Activated CD4-positive, alpha-beta T cell treated with anti-CD3 and anti-CD28 coated beads, Interleukin-2, amount 50 U/mL, for 1 hour (primary cell): ENCODE data around the gene TSHZ1.
"Not testable (repeated sequence)": the region's sequence is repeated elsewhere in the genome, so short reads cannot be mapped to it uniquely, and the experiment has no call there.

ENCODE experiments used
- DNase-seq: peaks from one replicate; pipeline ENCODE4 v3.0.0-alpha.2; 2020

TSHZ1 gene

DNA sequence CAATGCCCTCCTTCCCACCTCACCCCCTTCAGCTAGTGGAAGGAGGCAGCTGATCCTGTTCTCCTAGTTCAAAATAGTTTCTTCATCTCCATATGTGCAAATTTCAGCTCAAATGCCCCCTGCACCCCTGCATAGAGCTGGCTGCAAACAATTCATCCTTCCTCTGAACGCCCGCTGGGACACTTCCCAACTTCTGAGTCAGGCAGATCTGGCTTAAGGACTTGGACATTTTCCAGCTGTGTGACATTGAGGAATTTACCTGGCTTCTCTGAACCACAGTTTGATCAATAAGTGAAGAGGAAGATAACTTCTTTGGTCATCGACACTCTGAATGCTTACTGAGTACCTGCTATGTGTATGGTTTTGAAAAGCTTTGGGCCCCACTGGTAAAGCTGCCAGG, 25.1 kb upstream of the TSHZ1 start:
- DNase-seq, result no peak

DNA sequence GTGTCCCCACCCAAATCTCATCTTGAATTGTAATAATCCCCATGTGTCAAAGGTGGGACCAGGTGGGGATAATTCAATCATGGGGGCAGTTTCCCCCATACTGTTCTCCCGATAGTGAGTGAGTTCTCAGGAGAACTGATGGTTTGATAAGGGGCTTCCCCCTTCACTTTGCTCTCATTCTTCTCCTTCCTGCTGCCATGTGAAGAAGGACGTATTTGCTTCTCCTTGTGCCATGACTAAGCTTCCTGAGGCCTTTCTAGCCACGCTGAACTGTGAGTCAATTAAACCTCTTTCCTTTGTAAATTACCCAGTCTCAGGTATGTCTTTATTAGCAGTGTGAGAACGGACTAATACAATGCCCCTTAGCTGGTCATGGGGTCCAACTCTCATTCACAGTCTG, 22.9 kb upstream of the TSHZ1 start:
- DNase-seq, result not testable (repeated sequence)

DNA sequence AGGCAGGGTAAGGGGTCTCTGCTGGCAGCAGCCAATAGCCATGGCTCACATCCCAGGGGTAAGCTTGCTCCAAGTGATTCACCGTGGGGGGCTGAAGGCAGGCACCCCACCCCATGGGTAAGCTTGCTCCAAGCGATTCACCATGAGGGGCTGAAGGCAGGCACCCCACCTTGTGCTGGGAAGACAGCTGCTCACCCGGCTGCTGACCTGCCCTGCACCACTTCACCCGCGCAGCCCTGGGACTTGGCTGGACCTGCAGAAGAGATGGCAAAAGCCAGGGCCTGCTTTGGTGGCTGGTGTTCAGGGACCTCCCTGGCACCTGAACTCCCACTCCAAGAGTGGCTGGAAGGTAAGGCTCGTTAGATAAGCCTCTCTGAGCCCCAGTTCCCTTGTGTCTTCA, 20.9 kb upstream of the TSHZ1 start:
- no peak for DNase-seq

DNA sequence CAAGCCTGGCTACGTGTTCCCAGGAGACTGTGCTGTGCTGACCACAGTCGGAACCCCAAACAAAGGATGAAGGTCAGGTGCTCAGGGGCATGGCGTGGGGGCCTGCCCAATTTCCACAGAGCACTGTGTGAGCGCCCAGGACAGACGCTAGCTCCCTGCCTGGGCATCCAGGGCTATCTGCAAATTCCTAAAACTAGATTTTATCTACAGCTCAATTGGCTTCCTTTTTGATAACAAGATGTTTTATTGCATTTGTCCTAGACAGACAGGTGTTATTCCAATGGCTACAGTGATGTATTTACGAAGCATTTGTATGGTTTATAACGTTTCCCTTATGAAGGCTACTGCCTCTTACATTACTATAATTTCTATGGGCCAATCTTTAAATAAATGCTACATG, 17.7 kb upstream of the TSHZ1 start:
- no peak for DNase-seq

DNA sequence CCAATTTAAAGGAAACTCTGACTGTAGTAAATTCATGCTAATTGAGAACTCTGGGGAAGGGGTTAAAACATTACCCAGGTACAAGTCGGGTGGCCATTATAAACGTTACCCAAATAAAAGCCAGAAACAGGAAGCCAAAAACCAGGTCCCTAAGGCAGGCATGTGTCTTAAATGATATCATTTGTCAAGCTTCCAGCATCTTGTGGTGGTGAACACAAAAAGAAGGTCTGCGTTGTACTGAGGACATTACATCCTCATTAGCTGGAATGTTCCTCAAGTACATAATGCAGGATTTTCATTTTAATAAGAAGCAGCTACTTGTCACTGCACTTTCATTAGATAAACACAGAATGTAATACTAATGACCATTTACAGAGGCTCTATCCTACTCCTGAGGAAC, 12.6 kb upstream of the TSHZ1 start:
- DNase-seq, result no peak

DNA sequence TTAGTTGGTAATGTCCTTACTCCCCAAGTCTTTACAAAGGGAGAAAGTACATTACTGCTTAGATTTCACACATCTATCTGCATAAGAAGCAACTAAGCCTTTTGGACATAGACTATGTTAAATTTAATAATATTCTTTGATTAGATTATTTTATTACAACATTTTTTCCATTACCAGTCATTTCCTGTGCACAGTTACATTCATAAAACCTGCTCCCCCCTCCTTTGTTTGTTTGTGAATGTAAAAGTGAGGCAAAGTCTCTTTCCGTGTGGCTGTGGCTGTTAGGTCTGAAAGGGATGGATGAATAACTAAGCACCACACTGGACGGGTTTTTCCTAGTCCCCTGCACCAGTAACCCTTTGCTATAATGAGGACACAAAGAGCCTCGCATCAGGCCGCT, 11.3 kb upstream of the TSHZ1 start:
- no peak for DNase-seq

DNA sequence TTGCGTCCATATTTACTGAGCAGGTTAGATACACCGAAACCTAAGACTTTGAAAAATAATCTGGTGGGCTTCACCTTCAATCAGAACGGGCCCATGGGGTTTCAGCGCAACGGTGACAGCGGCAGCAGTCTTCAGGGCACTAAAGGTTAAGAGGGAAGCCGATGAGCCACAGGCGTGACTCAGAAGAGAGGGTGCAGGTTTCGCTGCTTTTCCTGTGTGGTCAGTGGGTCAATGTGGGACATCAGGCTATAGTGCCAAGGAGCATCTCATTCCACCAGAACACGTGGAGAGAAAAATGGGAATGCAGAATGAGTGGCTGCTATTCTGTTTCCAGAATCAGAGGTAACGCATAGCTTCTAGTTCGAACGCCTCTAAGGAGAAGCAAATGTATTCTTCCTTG, 10.5 kb upstream of the TSHZ1 start:
- DNase-seq, result no peak

DNA sequence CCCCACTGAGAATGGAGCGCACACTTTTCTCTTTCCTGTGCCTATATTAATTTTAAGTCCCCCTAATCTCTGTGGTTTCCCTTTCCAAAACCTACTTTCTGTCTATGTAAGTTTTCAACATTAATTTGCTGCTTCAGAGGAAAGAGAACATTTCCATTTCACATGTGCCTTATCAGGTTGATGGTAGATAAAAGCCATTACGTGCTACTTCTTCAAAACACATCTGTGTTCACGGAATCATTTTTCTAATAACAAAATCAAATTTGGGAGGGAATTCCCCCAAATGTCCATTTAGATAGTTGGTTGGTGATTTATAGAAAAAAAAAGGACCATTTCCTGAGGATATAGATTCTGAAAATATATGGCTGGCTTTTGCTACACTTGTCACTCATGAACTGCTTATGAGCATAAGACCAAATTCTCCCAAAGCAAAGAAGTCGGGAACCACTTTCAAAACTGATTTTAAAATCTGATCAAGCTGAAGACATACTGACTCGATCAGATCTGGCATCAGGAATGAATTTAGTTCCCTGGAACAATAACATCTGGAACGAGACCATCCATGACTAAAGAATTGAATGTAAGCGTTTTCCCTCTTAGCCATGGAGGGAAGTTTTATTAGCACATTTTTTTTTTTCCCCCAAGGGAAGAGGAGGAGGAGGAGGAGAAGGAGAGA, 9.9 kb upstream of the TSHZ1 start:
- no peak for DNase-seq

DNA sequence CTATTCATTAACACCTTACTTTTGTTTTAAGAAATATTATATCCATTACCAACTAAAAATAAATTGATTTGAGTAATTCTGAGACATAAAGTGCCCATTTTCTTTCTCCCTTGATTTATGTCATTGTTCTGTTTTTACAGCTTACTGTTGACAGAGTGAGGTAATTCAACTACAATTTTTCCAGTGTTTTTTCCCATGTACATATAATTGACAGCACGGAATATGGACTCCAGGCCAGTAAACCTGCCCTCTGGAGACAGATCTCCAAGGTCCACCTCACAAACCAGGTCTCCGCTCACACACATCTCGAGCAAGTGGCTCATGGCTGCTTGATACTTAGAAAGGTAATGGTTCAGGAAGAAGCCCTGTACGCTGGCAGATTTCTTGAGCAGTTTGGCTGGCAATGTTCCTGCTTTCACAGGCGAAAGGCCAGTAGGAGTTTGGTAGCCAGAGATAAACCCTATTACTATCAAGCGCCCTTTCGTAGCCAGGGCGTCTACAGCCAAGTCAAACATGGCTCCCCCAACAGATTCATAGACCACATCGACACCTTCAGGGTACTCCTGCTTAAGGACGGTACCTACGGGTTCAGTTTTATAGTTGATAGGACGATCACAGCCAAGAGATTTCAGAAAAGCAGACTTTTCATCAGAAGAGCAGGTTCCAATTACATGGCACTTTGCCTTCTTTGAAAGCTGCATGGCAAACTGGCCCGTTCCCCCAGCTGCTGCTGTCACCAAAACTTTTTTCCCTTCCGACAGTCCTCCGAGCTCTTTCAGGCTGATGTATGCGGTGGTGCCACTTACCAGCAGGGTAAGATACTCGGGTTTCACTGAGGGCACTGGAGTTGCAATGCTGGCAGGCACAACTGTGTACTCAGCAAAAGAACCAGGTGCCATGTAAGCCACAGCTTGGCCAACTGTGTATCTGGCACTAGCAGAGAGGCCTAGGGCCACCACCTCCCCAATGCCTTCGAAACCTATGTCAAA, 9.0 kb upstream of the TSHZ1 start:
- no peak for DNase-seq

DNA sequence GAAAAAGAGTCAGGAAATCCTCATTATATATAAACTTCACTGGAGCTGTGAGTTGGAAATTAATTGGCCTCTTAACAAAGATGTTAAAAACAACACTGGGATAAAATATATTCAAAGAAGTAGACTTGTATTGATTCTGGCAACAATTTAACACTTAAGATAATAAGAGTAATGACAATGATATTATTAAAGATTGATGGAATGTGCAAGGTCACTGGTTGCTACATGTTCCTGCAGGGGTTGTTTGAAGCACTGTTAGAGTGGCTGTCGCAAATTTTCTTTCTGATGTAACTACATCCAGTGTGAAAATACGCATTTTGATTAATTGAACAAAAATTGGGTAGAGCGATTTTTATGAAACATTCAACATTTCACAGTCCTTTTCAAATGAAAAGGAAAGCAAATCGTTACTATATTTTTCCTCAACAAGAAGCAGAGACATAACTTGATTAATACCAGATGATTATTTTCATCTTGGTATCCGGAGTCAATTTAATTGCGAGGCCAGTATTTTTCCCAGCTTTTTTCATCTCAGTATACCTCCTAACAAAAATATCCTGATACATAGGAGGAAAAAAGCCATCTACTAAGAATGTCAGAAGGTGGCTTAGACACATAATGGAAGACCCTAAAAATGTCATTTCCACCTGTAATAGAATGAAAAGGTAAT, 7.8 kb upstream of the TSHZ1 start:
- no peak for DNase-seq

DNA sequence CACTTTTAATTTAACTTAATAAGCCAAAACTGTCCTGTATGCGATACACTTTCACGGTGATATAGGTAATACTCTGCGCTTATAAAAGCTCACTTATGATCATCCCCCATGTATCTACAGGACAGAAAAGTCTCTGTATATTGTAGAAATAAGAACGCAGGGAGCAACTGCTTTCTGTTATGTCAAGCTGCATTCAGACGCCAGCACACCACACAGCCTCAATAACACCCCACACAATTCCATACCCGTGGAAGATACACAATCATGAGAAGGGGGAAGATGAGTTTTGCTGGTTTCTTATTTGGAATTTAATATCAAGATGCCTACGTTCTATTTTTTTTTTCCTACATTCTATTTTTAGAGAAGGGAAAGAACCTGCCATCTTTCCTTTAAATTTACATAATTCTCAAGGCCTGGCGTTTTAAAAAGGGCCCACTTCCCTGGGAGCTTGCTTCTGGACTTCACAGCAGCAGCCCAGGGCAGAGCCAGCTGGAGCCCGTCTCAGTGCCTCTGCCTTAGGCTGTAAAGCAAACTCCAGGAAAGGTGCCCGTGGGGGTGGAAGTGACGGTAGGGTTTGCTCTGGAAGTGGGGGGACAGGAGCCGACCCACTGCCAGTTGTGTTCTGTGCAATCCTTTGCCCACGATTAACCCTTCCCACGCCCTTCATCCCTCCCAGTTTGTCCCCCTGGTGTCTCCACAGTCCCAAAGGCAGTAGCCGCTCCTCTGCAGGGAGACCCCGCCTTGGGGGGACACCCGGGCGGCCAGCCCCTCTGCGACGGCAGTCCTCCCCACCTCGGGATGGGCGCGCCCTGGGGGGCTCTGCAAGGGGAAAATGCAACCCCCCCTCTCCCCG, 7.0 kb upstream of the TSHZ1 start:
- DNase-seq, result no peak

DNA sequence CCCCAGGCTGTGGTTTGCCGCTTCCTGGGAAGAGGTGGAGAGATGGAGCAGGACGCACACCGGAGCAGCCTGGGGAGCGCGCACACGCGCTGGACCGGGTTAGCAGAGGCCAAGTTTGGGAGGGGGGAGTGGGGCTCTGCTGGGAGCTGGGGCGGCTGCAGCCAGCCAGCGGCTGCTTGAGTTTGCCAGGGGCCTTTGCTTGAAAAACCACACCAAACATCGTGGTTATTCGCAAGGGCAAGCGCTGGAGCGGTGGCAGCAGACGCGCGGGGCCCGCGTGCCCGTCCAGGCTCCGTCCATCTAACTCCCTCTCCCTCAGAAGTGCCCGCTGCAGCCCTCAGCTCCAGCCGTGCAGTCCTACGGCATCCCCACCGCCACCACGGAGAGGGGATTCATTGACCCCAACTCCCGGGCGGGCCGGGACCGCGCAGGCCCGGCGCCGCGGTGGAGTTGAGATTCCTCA, 6.3 kb upstream of the TSHZ1 start:
- DNase-seq, result no peak

DNA sequence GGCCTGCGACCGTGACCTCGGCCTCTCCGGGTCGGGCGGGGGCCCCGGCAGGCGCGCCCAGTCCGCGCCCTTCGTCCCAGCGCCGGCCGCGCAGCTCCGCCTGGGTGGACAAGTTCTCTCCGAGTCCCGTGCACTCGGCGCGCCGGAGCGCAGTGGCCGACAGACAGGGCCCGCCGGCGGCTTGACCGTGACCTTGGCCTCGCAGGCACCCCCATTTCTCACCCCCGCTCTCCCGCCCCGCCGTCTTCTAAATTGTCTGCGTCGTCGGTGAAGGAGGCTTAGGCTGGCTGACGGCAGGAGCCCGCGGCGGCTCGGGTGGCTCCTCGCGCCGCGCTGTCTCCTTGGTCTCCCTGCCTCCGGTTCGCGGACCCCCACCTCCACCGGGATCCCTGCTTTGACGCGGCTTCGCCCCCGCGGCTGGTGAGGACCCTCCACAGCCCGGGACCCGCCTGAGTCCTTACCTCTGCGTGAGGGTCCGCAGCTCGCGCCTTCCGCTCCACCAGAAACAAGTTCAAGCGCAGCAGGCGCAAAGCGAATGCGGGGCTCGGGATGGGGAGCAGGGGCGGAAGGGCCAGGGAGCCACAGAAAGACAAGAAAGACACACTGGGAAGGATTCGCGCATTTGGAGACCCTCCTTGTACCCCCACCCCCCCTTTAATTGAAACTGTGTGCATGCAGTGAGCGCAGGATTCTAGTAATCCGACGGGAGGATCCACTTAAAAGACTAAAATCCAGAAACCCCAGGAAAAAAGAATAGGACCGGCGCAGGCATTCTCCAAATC, 5.7 kb upstream of the TSHZ1 start:
- DNase-seq, result no peak

DNA sequence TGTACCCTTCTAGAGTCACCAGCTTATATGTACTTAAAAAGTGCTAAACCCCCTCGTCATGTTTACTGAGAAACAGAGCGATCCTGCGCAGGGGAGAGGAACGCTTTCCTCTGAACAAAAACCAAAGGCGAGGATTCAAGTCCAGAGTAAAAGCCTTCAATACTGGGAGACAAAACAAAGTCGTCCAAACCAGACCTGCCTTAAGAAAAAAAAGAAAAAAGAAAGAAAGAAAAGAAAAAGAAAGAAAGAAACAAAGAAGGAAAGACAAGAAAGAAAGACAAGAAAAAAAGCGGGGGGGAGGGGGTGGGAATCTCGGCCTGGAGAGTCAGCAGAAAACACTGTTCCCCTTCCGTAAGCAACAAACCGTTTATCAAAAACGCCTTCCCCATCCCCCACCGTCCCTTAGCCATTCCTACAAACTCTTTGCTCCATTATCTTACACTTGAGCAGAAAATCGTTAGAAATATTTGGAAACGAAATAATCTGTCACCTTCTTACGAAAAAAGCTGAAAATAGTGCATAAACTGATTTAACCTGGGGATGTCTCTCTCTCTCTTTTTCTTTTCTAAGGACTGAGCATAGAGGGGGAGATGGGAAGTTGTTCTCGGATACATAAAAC, 5.0 kb upstream of the TSHZ1 start:
- DNase-seq, result no peak

DNA sequence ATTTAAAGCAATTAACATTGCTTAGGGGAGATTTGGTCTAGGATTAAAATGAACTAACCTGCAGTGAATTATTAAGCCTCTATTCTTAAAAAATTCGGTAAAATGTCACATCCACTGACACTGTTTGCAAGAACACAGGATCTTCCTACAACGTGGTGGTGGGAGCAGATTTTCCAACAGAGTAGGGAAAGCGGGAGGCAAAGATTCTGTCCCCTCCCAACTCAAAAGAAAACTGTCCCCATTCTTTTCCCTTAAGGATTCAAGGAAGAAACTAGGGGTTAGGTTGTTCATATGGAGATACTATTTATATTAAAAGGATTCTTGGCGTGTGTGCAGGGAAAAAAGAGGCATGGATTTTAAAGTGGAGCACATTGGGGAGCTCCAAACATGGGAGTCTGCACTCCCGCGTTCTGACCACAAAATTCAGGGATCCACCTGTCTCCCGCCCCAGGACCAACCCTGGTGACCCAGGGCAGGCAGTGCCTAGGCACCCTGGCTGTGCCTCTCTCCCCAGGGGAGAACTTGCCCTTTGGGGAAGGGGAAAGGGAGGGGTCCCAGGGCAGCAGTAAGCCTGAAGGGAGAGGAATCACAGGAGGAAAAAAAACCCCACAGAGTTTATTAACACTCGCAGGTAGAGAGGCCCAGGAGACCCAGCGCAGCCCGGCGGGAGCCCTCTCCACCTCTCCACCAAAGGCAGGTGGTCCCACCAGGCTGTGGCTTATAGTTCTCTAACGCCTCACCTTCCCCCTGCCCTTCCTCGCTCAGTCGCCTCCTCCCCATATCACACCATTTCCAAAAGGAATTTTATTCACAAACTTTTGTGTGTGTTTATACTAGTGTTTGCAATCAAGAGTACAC, 3.9 kb upstream of the TSHZ1 start:
- DNase-seq, result no peak

DNA sequence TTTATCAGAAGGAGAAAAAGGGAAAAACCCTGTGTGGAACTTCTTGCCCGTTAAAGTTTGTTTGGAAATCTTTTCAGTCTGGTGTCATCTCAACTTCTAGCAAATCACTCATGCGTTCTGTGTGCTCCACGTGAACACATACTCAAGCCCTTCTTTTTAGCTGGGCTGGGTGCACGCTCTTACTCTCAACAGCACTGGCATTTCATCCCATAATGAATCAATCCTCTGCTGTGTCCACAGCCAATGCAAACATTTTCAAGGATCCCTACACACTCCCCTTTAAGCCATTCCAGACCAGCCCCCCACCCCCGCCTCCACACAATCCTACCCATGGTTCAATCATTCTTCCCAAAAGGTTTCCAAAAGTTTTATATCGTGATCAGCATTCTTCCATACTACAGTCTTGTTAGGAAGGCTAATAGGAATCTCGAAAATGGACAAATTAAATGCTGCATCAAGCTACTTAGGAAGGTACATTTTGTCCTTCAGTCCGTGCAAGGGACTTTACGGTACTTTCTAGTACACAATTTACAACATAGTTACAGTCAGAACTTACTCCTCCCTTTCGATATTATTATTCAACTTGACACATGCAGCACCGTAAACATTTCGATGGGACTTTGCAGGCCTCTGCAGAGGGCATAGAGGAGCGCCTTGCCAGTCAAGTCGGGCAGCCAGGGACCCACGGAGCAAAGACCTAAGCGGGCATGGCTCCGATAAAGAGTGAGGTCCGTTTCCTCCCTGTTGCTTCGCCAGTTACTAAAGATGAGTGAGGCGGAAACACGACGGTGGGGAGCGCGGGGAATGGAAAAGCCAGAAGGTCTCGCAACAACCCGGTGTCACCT, 3.1 kb upstream of the TSHZ1 start:
- DNase-seq, result no peak

DNA sequence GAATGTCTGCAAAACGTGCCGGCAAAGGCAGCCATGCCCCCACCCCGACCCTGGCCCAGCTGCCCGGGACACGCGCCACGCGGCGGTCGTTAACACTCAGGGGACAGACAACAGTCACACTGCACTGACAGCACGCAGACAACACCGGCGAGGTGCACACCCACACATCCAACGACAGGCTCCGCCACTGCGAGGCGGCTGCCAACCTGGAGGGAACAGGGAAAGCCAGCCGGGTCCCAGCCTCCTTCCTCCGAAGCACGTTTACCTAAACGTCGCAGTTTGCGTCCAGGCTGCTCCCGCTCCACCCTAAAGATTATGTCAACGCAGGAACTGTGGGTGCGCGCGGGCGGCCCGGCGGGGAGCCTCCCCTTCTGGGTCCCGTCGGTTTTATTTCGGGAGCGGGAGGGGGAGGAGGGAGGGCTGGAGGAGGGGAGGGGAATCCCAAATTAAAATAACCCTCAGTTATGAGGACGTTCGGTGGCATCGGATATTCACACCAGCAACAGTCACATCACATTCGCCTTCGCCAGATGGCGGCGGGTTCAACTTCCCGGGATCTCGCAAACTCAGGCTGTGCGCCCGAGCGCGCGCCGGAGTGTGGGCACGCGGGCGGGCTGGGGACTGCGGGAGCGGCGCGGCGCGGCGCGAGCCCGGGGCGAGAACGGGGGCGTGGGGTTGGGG, 2.3 kb upstream of the TSHZ1 start:
- peak; percentile 39 for DNase-seq

DNA sequence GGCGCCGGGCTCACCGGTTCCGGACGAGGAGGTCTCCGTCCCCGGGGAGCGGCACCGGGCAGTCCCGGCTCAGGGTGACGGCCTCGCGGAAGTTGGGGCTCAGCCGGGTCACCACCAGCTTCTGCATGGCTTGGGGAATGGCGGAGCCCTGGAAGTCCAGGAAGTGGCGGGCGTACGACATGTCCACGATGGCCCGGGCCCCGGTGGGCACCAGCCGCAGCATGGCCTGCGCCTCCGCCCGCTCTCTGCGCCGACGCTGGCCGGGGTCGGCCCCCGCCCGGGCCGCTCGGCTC, 1.8 kb upstream of the TSHZ1 start:
- peak; percentile 16 for DNase-seq
